ENCODE data around the gene RDM1.

The RDM1 gene

DNA sequence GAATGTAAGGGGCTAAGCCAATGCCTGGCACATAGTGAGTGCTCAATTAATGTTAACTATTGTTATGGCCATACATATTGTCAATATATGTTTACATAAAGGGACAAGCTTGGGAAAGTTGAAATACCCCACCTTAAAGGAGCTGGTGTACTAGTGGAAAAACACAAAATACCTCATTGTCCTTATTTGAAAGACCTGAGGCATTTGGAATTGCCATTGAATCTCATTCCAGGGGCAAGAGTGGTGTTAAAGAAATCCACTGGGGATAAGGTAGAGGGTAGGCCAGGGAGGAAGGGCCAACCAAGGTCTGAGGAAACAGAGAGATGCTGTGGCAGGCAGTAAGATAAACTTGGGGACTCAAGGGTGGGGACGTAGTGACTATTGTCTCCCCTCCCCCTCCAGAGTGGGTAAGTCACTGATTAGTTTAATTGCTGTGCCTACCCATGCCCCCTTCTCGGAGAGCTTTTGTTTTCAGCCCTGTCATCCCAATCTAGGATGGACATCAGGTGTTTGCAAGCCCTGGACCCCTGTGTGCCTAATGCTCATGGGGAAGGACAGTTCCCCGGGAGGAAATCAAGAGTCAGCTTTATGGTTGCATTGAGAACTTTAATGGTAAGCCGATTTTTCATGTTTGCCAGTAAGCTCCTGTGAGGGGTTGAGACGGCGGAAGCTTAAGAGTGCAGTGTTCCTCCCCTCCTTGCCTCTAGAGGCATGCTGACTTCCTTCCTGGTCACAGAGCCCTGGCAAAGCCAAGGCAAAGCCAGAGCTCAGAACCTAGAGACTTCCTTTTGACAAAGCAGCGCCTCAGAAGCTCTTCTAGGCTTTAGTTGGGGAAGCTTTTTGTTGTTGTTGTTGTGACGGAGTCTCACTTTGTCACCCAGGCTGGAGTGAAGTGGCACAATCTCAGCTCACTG, 59.4 kb downstream of the RDM1 start:
- no peaks in the 10 kb centered on the region for H3K79me2 ChIP-seq (ENCODE audit: insufficient read depth, low read length)
- H3K27me3 ChIP-seq (ENCODE audit: low read length) = no peaks in the 10 kb centered on the region
- no peaks in the 10 kb centered on the region for H4K20me1 ChIP-seq (ENCODE audit: low read depth, low read length)
- H3K27ac ChIP-seq (ENCODE audit: low read depth, low read length) = no peak overlapping the region
- no peaks in the 10 kb centered on the region for H3K36me3 ChIP-seq (ENCODE audit: low read length)
- H3K9ac ChIP-seq (ENCODE audit: low read length) = no peak overlapping the region
- H3K4me3 ChIP-seq (ENCODE audit: insufficient read depth, low read length, poor library complexity, severe bottlenecking) = no peak overlapping the region
- no peaks in the 10 kb centered on the region for H3K9me3 ChIP-seq (ENCODE audit: insufficient read depth, low read length)
- no peak overlapping the region for H2AFZ ChIP-seq (ENCODE audit: low read depth, low read length, severe bottlenecking)
- H3K9me2 ChIP-seq (replicated peaks; ENCODE audit: insufficient read depth, low read length) = no peaks in the 10 kb centered on the region
- no peaks in the 10 kb centered on the region for H3F3A ChIP-seq (ENCODE audit: insufficient read depth)
- no peak for TF ChIP-seq EZH2phosphoT487 (conservative IDR thresholded peaks at IDR 0.05; ENCODE audit: low read length)
- TF ChIP-seq, protein P1, sequence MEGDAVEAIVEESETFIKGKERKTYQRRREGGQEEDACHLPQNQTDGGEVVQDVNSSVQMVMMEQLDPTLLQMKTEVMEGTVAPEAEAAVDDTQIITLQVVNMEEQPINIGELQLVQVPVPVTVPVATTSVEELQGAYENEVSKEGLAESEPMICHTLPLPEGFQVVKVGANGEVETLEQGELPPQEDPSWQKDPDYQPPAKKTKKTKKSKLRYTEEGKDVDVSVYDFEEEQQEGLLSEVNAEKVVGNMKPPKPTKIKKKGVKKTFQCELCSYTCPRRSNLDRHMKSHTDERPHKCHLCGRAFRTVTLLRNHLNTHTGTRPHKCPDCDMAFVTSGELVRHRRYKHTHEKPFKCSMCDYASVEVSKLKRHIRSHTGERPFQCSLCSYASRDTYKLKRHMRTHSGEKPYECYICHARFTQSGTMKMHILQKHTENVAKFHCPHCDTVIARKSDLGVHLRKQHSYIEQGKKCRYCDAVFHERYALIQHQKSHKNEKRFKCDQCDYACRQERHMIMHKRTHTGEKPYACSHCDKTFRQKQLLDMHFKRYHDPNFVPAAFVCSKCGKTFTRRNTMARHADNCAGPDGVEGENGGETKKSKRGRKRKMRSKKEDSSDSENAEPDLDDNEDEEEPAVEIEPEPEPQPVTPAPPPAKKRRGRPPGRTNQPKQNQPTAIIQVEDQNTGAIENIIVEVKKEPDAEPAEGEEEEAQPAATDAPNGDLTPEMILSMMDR (IDR thresholded peaks at IDR 0.05; ENCODE audit: insufficient read depth, low read length, poor library complexity, severe bottlenecking) = no peak
- H3K4me2 ChIP-seq (ENCODE audit: low read depth, low read length, poor library complexity, severe bottlenecking) = no peak overlapping the region

DNA sequence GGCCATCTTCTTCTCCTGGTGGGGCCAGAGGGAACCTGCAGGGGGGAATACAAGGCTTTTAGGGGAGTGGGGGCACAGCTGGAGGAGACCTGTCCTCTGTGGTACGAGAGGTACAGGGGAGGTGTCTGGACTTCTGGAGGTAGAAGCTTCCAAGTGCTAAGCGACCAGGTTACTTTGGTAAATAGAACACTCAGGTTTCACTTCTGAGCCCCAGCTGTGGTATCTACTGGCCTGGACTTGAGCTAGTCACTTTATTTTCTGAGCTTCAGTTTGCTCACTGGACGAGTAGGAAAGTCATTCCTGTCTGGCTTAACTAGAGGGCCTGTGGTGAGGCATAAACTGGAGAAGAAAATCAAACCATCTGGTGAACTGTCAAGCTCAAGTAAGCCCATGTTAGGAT, 61.8 kb downstream of the RDM1 start, which contains the start of gene HEATR9:
Gene HEATR9, minus strand, starts transcription at position 155 of the 400 bp plus-strand sequence. Its CDS starts 149 bp downstream, at position 6.
- Histone ChIP-seq H3K27ac (ENCODE audit: low read depth, low read length) (no peak within 1 kb of the TSS), H3K79me2 (ENCODE audit: insufficient read depth, low read length) (no peaks in the 10 kb centered on the region), H3K36me3 (ENCODE audit: low read length) (no peaks in the 10 kb centered on the region), H4K20me1 (ENCODE audit: low read depth, low read length) (no peaks in the 10 kb centered on the region), H3K9ac (ENCODE audit: low read length) (no peak within 1 kb of the TSS), H3K9me3 (ENCODE audit: insufficient read depth, low read length) (no peaks in the 10 kb centered on the region), H3K27me3 (ENCODE audit: low read length) (no peaks in the 10 kb centered on the region), H3K4me2 (ENCODE audit: low read depth, low read length, poor library complexity, severe bottlenecking) (no peak within 1 kb of the TSS), H3K4me3 (ENCODE audit: insufficient read depth, low read length, poor library complexity, severe bottlenecking) (no peak within 1 kb of the TSS), H3F3A (ENCODE audit: insufficient read depth) (no peaks in the 10 kb centered on the region), H3K9me2 (replicated peaks; ENCODE audit: insufficient read depth, low read length) (no peaks in the 10 kb centered on the region), H2AFZ (ENCODE audit: low read depth, low read length, severe bottlenecking) (no peak within 1 kb of the TSS)
- TF ChIP-seq, protein P1 (IDR thresholded peaks at IDR 0.05; ENCODE audit: insufficient read depth, low read length, poor library complexity, severe bottlenecking) = no peak
- no peak for TF ChIP-seq EZH2phosphoT487 (conservative IDR thresholded peaks at IDR 0.05; ENCODE audit: low read length)

Measured in SU-DHL-6 (cell line).